Measurements from ENCODE around the gene TOR1B. TPM values are rescaled to one million over a fixed set of nuclear protein-coding genes. Genes with fewer than 3 reads are reported as not detected.

TOR1B gene
- total RNA-seq, 1 experiment from 2014 or later: 18.2 TPM

GRCh38 chr9:129814432-129815223 lies 11.6 kb downstream of the TOR1B start:
- Histone ChIP-seq H3K4me3 (ENCODE audit: insufficient read depth, low read depth, low read length) (no peak overlapping the region), H3K36me3 (replicated peaks; ENCODE audit: control insufficient read depth, insufficient read depth, low read length) (peaks cover 18% of the 10 kb centered on the region), H3K27me3 (ENCODE audit: control insufficient read depth, insufficient read depth, low read length) (no peaks in the 10 kb centered on the region)
- DNase-seq: no peak

GRCh38 chr9:129815278-129815677 lies 12.3 kb downstream of the TOR1B start:
- DNase-seq: no peak
- H3K4me3 ChIP-seq (ENCODE audit: insufficient read depth, low read depth, low read length): no peak overlapping the region
- peaks cover 18% of the 10 kb centered on the region for H3K36me3 ChIP-seq (replicated peaks; ENCODE audit: control insufficient read depth, insufficient read depth, low read length)
- H3K27me3 ChIP-seq (ENCODE audit: control insufficient read depth, insufficient read depth, low read length): no peaks in the 10 kb centered on the region

DNA sequence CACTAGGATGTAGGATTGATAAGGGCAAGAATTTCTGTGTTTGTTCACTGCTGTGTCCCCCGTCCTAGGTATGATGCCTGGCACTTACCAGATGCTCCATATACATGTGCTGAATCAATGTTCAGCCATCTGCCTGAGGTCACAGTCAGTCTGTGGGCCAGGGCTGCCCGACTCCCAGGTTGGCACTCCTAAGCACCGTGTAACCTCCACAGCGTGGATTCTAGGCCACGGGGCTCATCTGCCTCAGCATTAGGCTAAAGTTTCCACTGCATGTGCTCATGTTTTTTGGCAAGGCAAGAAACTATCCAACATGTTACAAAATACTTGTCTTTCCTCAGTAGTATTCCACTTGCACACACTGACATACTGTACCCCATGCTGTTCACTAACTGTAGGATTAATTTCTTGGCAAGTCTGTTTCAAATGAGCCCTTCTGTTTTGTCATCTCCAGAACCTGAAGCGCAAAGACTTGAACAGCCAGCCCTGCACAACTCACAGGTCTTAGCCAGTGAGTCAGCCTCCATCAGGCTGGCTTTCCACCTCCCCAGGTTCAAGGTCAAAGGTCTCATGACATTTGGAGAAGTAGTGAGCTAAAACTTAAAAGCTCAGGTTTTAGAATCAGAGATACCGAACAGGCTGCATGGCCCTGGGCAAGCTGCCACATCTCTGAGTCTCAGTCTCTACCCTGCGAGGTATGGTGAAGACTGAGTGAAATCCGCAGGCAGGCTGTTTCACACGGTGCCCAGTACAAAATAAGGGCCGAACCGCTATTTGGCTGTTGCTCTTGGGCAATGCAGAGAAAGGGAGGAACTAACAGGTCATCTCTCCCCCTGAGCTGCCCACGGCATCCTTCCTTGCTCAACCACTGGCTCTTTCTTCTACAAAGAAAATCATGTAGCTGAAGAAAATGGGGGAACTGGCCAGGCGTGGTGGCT lies 13.8 kb downstream of the TOR1B start:
- peaks cover 28% of the 10 kb centered on the region for H3K36me3 ChIP-seq (replicated peaks; ENCODE audit: control insufficient read depth, insufficient read depth, low read length)

DNA sequence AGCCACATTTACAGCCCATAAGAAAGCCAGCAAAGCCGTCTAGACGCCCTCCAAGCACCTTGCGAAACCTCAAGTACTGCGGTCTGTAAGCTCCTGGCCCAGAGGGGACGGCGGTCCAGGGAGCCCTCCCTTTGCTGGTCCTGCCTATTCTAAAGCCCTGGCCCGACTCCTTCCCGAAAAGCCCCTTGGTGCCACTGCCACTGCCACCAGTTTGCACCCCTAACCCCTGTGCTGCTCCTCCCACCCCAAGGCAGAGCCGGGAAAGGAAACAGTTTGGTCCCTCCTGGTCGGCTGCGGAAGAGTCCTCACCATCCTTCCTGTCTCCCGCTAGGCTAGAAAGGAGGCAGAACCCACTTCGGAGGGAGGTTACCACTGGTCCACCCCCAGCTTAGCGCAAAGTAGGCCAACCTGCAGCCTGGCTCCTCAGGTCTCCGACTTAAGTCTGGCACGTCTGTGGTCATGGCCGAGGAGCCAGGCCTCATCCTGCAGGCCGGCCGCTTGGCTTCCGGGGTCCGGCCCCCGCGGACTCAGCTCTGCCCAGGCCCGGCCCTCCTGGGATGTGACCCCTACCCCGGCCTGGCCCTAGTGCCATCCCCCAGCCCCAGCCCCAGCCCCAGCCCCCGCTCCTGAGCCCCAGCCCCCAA lies 20.0 kb downstream of the TOR1B start:
- H3K4me3 ChIP-seq (ENCODE audit: insufficient read depth, low read depth, low read length): peak overlapping the region; percentile 95
- peaks cover 25% of the 10 kb centered on the region for H3K36me3 ChIP-seq (replicated peaks; ENCODE audit: control insufficient read depth, insufficient read depth, low read length)
- DNase-seq: no peak
- no peaks in the 10 kb centered on the region for H3K27me3 ChIP-seq (ENCODE audit: control insufficient read depth, insufficient read depth, low read length)

More for the DNA sequence above, 13.8 kb downstream of the TOR1B start:
- no peak overlapping the region for H3K4me3 ChIP-seq (ENCODE audit: insufficient read depth, low read depth, low read length)
- DNase-seq: no peak
- no peaks in the 10 kb centered on the region for H3K27me3 ChIP-seq (ENCODE audit: control insufficient read depth, insufficient read depth, low read length)

GRCh38 chr9:129823542-129823934 lies 20.6 kb downstream of the TOR1B start:
- DNase-seq: peak; percentile 88
- peak overlapping the region; percentile 95 for H3K4me3 ChIP-seq (ENCODE audit: insufficient read depth, low read depth, low read length)
- no peaks in the 10 kb centered on the region for H3K27me3 ChIP-seq (ENCODE audit: control insufficient read depth, insufficient read depth, low read length)
- peaks cover 22% of the 10 kb centered on the region for H3K36me3 ChIP-seq (replicated peaks; ENCODE audit: control insufficient read depth, insufficient read depth, low read length)

DNA sequence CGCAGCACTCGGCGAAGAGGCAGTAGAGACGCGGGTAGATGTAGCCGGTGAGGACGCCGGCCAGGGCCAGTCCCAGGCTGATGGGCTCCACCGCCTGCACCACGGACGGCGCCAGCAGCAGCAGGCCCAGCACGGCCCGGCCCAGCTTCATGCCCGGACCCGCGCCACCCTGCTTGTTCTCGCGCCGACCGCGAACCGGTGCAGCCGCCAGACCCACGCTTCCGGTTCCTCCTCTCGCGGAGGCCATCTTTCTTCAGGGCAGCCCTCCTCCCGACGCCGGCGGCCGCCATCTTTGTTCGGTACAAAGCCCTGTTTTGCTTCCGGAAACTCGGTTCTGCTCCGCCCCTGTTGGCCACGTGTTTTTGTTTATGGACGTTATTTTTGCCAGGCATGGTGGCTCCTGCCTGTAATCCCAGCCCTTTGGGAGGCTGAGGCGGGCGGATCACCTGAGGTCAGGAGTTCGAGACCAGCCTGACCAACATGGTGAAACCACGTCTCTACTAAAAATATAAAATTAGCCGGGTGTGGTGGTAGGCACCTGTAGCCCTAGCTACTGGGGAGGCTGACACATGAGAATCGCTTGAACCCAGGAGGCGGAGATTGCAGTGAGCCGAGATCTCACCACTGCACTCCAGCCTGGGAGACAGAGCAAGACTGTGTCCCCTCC lies 21.1 kb downstream of the TOR1B start, which contains the start of gene TOR1A:
Gene TOR1A (minus strand): TSS at position 202 of the 667 bp plus-strand sequence. CDS start 51 bp downstream, at position 151.
- peak; percentile 96 for DNase-seq
- peaks cover 25% of the 10 kb centered on the region for H3K36me3 ChIP-seq (replicated peaks; ENCODE audit: control insufficient read depth, insufficient read depth, low read length)
- no peaks in the 10 kb centered on the region for H3K27me3 ChIP-seq (ENCODE audit: control insufficient read depth, insufficient read depth, low read length)
- peak within 1 kb of the TSS; percentile 95 for H3K4me3 ChIP-seq (ENCODE audit: insufficient read depth, low read depth, low read length)

- DNase-seq: no peak
- Histone ChIP-seq H3K36me3 (replicated peaks; ENCODE audit: control insufficient read depth, insufficient read depth, low read length) (peaks cover 25% of the 10 kb centered on the region), H3K4me3 (ENCODE audit: insufficient read depth, low read depth, low read length) (no peak overlapping the region), H3K27me3 (ENCODE audit: control insufficient read depth, insufficient read depth, low read length) (no peaks in the 10 kb centered on the region)
These were observed 23.4 kb downstream of the TOR1B start for GRCh38 chr9:129826344-129826743.

- Histone ChIP-seq H3K27me3 (ENCODE audit: control insufficient read depth, insufficient read depth, low read length) (no peaks in the 10 kb centered on the region), H3K4me3 (ENCODE audit: insufficient read depth, low read depth, low read length) (no peak overlapping the region), H3K36me3 (replicated peaks; ENCODE audit: control insufficient read depth, insufficient read depth, low read length) (peaks cover 24% of the 10 kb centered on the region)
- DNase-seq: no peak
These were observed 23.8 kb downstream of the TOR1B start for GRCh38 chr9:129826759-129827158.

GRCh38 chr9:129828051-129828450 lies 25.1 kb downstream of the TOR1B start:
- no peak overlapping the region for H3K4me3 ChIP-seq (ENCODE audit: insufficient read depth, low read depth, low read length)
- H3K36me3 ChIP-seq (replicated peaks; ENCODE audit: control insufficient read depth, insufficient read depth, low read length): peaks cover 18% of the 10 kb centered on the region
- DNase-seq: no peak
- H3K27me3 ChIP-seq (ENCODE audit: control insufficient read depth, insufficient read depth, low read length): no peaks in the 10 kb centered on the region

- Histone ChIP-seq H3K36me3 (replicated peaks; ENCODE audit: control insufficient read depth, insufficient read depth, low read length) (peaks cover 22% of the 10 kb centered on the region), H3K27me3 (ENCODE audit: control insufficient read depth, insufficient read depth, low read length) (no peaks in the 10 kb centered on the region), H3K4me3 (ENCODE audit: insufficient read depth, low read depth, low read length) (no peak overlapping the region)
- DNase-seq: no peak
These were observed 26.0 kb downstream of the TOR1B start for GRCh38 chr9:129828969-129829368.

- no peak overlapping the region for H3K4me3 ChIP-seq (ENCODE audit: insufficient read depth, low read depth, low read length)
- no peaks in the 10 kb centered on the region for H3K27me3 ChIP-seq (ENCODE audit: control insufficient read depth, insufficient read depth, low read length)
- no peak for DNase-seq
- H3K36me3 ChIP-seq (replicated peaks; ENCODE audit: control insufficient read depth, insufficient read depth, low read length): peaks cover 21% of the 10 kb centered on the region
These were observed 30.0 kb downstream of the TOR1B start for GRCh38 chr9:129832982-129833381.

GRCh38 chr9:129834489-129835127 lies 31.6 kb downstream of the TOR1B start:
- peaks cover 12% of the 10 kb centered on the region for H3K36me3 ChIP-seq (replicated peaks; ENCODE audit: control insufficient read depth, insufficient read depth, low read length)
- peak overlapping the region; percentile 84 for H3K4me3 ChIP-seq (ENCODE audit: insufficient read depth, low read depth, low read length)
- no peaks in the 10 kb centered on the region for H3K27me3 ChIP-seq (ENCODE audit: control insufficient read depth, insufficient read depth, low read length)
- no peak for DNase-seq

DNA sequence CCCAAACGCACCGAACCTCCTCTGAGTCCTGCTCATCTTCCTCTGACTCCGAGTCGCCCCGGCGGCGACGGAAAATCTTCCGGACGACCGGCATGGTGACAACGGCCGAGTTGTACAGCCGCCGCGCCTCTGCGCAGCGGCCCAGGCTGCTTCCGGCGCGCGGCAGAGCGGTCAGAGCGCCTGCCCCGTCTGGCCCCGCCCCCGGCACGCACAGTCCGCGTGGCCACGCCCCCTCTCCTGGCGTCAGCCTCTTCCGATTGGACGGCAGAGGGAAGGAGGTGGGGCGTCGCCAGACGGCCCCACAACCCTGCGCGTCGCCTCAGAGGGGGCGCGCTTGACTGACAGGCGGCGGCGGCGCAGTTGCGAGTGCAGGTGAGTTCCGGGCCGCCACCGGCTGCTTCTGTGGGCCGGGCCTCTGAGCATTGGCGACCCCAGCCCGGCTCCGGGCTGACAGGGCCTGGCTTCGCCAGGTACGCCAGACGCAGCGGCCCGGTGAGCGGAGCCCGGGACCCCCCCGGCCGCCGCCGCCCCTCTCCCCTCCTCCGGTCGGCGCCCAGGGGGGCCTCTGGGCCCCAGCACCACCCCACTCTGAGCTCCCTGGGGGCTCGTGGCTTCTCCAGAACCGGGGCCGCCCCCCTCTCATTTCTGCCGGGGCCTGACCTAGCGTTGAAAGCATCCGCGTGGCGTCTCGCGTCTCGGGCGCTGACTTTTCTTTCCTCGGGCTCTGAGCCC lies 32.3 kb downstream of the TOR1B start, which contains the start of the genes C9orf78 and USP20:
Gene C9orf78 (minus strand): TSS at position 148 of the 732 bp plus-strand sequence. CDS start 54 bp downstream, at position 94.
Gene USP20 (plus strand): TSS at position 331 of the 732 bp plus-strand sequence. CDS start 17,098 bp downstream, outside the sequence.
- DNase-seq: peak; percentile 100
- Histone ChIP-seq H3K36me3 (replicated peaks; ENCODE audit: control insufficient read depth, insufficient read depth, low read length) (peaks cover 9% of the 10 kb centered on the region), H3K4me3 (ENCODE audit: insufficient read depth, low read depth, low read length) (peak within 1 kb of the TSS; percentile 84), H3K27me3 (ENCODE audit: control insufficient read depth, insufficient read depth, low read length) (no peaks in the 10 kb centered on the region)

All from H7 (cell line).